CD4-positive, alpha-beta T cell treated with Interleukin-12 subunit alpha and Interleukin-12 subunit beta, for 1 hour (primary cell): ENCODE data around the gene SMG5.

Experiments
- DNase-seq: peaks from one replicate; pipeline ENCODE4 v3.0.0-alpha.2; 2020

Gene SMG5

DNA sequence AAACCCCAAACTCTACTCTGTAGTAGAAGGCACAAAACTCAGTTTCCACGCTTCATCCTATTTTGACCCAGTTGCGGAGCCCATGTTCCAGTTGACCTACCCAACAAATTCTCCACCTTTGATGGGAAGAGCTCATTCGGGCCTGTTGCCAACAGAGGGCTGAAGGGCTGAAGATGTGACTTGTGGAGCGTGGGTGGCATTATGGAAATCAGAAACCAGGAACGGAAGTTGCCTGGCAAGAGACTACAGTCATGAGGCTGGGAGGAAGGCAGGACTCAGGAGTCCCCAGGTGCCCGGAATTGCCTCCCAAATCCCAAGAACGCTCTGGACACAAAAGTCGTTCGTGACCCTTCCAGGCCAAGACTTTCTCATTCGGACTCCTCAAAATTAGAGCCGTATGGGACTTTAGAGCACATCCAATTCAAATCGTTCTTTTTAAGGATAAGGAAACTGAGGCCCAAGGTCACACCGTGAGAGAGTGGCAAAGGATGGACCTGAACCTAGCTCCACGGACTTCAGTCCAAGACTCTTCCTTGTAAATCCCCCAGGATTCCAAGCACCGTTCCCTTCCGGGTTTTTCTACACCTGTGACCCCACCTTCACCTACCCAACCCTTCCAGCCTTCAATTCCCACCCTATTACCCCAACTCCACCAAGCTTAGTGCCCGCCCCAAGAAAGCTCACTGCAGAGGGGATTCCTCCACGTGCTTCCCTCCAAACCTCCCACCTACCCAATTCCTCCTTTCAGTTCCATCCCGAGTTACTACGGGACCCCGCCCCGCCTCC, 739 bp downstream of the SMG5 start:
- DNase-seq, result peak; percentile 9

DNA sequence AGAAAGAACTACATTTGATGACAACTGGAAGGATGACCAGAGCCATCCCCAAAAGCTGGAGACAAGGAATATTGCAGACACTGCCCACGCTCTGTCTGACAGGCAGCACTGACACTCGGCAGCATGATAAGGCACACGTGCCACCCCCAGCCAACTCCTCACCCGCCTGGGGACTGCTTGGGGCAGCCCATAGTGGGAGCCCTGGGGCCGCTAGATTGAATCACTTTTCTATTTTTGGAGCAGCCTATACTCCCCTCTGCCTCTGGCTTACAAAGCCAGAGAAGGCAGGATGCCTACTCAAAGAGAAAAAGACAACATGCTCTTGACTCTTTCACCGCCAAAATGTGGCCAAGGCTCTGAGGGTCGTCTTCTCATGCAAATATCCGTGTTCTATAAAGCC, 1.3 kb downstream of the SMG5 start:
- DNase-seq, result peak; percentile 27

DNA sequence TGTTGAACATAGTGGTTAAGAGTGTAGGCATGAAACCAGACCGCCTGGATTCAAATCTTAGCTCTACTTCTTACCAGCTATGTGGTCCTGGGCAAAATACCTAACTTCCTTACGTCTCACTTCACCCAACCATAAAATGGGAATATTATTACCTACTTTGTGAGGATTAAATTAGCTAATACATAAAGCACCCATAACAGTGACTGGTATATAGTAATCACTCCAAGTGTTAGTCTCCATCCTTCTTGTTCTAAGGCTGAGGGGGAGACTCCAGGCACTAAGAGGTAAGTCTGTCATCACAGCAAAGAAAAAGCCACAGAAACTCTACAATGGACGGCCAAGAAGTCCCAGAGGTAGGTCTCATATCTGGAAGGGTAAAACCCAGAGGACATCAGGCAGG, 2.8 kb downstream of the SMG5 start:
- DNase-seq, result no peak

DNA sequence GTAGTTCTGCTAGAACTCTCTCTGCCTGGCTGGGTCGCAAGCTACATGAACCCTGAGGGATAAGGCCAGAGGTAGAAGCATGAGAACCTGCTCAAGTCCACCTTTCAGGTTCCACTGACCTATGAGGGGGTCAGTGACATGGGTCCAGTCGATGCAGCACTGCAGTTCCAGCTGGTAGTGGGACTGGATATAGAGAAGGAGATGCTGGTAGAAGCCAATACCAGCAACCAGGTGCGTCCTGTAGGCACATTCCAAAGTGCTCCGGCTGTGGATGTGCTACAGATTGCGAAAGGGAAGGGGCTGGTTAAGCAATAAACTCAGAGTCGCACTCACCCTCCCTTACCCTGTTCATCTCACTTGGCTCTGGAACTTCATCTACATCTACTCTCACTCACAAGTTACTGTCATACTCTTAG, 5.7 kb downstream of the SMG5 start:
- DNase-seq, result no peak

DNA sequence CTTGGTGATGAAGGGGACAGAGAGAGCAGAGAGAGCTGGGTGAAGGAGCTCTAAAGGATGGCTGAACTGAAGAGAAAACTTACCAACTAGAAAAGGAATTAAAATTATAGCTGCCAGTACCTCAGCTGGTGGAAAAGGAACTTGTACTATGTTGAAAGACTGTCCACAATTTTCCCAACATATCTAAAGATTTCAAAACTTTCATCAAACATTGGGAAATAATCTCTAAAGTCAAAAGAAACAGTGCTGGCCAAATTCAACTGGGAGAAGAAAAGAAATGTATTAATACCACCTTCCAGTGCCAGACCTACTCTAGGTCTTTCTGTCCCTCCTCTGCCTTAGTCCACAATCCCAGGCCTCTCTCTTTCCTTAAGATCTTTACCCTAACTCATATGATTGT, 6.1 kb downstream of the SMG5 start:
- no peak for DNase-seq

DNA sequence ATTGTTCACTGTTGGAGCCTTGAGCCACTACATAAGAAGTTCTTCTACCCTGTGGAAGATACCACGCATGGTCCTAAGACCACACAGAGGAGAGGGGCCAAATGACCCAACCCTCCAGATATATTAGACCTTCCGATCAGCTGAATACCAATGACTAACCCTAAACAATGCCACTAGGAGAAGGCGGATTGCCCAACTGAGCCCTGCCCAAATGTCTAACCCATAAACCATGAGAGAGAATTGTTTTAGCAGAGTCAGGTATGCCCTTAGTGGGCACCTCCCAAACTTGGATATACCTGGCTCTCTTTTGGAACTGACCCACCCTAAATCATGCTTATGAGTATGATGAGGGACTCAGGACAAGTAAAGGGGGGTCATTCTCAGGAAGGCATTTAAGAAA, 12.3 kb downstream of the SMG5 start:
- DNase-seq, result no peak

DNA sequence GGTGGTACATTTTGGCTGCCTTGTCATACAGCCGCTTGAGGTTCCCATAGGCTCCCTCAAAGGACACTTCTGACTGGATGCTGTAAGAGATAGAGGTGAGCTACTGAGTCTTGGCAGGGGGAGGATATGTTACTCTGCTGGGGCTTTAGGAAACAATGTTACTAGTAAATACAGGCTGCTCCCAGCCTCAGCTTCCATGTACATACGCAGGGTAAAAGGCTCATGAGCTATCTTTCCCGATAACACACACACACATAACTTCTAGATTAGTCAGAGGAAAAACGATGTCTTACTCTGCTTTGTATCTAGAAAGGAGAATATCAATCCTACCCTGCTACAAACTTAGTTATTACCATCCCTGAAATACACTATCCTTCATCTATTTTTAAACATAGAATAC, 14.3 kb downstream of the SMG5 start:
- no peak for DNase-seq

DNA sequence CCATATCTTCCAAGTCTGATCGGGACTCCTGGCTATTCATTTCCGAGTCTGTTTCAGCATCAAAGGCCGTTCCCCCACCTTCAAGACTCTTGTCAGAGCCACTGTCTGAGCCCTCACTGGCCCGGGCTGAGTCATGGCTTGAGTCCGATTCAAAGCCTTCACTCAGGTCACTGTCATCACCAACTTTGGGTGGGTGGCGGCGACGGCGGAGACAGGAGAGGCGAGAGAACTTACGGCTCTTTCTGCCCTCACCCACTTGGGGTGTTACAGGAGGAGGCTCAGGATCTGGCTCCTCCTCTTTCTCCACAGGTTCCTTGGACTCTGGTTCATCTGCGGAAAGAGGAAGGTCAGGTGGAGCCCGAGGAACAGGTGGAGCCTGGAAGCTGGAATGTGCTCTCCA, 16.6 kb downstream of the SMG5 start:
- no peak for DNase-seq

DNA sequence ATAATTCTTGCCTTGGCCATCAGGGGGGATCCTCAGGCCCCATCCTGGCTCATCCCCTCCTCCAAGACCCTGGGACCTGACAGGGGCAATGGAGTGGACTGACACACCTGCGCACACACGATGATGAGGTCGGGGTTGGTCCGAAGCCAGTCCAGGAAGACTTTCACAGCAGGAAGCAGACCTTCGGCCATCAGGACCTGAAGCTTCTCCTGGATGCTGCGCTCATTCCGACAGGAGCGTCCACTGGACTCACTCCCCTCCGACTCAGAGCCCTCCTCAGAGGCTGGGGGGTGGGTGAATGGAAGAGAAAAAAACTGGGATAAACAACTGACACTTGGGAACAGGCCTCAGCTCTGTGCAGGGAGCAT, 19.4 kb downstream of the SMG5 start:
- DNase-seq, result no peak

DNA sequence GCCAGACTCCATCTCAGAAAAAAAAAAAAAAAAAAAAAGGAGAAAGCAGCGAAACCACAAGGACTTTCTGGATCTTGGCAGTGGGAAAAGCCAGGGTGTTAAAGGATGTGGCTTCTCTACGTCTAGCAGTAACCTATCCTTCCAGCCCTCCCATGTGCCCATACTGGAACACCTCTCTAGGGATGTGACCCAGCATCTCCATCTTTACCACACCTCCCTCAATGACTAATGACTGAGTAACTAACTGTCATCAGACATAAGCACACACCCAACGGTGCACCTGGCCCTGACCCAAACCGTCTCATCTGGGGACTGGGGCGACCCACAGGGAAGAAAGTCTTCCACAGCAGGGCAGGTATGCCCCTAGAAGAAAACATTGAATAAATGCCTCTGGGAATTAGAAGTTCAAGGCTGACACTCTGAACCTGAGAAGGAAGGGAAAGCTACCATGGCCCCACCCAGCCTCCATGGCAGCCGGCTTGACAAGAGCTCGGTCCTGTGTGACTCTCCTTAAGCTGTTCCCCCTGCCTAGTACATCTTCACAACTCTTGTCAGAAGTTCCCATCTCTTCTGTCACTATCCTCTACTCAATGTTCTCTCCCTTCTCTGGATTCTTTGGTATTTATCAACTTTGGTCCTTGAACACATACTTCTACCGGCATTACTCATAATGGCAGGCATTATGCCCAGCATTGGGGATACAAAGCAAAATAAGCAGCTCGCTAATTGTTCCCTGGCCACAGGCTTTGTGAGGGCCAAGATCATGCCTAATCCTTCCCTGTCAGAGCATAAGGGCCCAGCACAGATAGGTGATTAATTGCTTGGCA, 20.0 kb downstream of the SMG5 start:
- no peak for DNase-seq

DNA sequence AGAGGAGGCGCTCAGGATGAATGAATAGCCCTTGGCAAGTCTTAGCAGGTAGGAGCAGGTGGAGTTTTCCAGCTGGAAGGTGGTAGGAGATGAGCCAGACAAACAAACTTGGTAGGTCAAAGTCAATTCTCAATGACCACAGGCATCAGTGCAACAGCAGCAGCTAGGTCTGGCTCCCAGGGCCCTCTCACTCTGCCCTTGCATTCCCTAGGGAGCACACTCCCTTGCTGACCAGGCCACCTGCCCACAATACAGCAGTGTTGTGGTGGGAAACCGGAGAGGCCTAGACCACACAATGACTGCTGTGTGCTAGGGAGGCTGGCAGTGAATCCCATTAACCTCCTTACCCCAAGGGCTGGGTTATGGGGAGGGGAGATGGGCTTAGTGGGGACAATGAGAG, 21.7 kb downstream of the SMG5 start:
- no peak for DNase-seq

DNA sequence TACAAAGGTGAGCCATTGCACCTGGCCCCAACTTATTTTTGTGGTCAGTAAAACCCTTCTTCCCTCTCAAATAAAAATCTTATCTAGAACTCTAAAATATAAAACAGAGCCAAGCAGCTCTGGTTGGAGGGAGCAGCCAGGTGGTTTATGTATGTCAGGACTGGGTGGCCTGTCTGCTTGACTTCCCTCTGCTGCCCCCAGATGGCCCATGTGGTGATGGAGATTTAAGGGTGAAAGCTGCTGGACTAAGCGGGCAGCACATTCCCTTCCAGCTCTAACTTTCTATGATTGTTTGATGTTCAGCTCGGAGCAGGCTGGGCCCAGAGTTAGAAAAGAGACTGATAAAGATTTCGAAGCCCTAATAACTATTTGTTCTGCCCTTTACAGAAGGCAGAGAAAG, 22.8 kb downstream of the SMG5 start:
- DNase-seq, result no peak

DNA sequence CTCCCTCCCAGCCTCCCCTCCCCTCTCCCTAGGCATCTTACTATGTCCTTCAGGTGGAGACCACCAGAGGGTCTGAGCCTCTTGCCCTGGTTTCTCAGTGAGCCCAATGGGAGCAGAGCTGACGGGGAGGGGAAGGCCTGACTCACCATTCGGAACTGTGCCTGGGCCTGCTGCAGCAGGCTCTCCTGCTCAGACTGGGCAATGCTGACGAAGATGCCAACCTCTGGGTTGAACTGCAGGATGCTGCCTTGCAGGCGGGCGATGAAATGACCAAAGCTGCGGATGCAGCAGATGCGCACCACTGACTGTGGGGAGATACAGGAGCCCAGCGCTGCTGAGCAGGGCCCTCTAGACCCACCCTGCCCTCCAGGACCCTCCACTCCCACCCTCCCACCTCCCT, 23.8 kb downstream of the SMG5 start:
- DNase-seq, result no peak

DNA sequence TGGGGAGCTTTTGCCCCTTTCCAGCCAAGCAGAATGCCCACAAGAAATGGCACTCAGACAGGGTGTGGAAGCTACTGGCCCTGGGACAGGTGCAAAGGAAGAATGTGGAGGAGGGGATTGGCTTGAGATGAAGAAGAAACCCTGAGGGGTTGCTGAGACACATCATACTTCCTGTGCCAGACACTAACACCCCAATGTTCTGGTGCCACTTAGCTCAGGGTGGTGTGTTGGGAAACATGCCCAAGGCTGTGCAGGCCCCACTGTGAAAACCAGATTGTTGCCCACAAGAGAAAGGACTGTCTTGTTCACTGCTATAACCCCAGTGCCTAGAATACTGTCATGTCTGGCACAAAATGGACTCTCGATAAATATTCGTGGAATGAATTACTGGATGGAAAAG, 24.9 kb downstream of the SMG5 start:
- no peak for DNase-seq

DNA sequence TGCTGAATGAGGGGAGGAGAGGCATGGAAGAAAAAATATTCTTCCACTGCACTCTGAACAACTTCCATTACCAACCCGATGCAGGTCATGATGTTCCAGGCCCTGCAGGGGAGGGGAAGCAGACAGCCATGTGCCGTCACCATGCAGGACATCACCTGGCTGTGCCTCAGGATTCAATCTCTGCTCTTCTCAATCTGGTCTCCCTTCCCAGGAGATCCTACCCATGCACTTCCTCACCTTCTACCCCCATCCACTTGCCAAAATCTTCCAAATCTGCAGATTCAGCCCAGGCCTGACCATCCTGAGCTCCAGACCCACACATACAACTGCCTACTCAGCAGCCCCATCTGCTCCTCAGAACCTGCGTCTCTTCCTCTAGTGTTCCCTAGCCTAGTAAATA, 29.0 kb downstream of the SMG5 start:
- DNase-seq, result no peak

DNA sequence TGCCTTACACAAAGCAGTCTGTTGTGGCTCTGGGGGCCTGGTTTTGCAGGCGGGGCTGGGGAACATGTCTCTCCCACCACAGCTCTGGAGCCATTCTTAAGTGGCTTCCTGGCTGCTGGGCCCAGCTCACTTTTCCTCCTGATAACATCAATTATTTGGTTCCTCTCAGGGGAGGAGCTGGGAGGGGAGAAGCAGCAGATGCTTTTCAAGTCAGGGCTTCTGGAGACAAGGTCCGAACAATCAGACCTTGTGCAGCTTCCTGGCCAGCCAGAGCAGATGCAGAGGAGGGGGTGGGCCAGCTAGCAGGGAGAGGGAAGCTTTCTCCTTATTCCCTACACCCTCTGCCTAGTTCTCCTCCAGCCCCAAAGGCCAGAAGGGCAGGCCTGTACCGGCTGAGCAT, 31.1 kb downstream of the SMG5 start:
- no peak for DNase-seq

DNA sequence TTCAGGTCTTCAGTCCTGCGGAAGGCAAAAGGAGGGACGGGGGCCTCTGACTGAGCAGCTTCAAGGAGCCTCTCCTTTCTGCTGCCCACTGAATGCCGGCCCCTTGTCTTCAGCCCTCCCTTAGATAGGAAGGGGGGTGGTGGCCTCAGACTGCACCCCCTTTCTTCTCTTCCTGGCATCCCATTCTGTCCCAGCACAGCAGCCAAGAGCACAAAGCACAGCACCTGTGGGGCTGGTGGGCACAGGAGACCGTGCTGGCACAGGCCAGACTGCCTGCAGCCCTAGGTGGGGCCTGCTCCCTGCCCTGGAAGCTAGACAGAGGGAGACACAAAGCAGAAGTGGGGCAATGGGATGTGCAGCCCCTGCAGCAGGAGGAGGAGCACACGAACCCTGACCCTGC, 33.0 kb downstream of the SMG5 start:
- DNase-seq, result no peak

DNA sequence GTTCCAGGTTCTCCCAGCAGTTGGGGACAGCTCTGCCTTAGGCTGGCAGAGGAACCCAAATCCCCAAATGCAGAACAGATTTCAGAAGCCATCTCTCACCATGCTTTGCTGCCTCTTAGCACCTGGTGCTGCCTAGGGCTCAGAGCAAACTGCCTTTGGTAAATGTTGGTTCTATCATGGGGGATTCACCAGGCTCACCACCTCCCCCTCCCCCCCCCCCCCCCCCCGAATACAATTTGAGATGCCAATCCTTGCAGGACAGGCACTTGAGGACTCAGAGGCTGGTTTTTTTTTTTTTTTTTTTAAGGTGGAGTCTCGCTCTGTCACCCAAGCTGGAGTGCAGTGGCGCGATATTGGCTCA, 34.3 kb downstream of the SMG5 start:
- no peak for DNase-seq

DNA sequence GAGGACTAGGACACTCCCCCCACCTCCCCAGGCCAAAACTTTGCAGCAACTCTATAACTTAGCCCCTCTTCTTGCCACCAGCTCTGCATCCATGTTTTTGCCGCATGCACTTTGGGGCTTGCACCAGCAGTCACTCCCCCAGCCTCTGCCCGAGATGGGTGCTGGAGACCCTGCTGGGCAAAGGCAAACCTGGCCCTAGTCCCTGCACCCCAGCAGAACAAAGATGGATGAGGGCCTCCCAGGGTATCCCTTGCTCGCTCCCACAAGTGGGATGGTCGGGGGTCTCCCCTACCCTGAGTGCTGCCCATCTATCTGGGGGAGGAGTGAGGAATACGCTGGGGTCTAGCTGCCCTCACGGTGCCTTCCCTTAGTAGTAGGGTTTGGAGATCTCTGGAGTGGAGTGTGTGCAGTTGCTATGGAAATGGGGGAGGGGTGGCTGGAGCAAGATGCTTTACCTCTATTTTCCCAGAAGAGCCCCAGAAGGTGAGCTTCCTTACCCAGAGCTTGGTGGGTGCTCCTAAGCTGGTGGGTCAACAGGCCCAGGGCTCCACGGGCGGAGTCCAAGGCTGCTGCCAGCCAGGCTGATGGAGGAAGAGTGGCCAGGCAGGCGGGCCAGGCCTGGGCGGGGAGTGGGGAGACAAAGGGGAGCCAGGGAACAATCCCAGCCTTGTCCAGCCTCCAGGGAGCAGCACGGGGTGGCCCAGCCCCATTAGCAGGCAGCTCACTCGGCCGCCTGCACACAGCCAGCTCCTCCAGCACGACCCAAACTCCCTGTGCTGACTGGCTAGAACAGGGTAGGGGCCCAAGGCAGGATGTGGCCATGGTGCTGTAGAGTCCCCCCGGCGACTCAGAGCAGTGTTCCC, 34.9 kb downstream of the SMG5 start, which contains the start of gene PAQR6:
TSS of gene PAQR6 (minus strand) at position 597 of the 863 bp plus-strand sequence. CDS start 1,325 bp downstream, outside the sequence.
- DNase-seq, result no peak

DNA sequence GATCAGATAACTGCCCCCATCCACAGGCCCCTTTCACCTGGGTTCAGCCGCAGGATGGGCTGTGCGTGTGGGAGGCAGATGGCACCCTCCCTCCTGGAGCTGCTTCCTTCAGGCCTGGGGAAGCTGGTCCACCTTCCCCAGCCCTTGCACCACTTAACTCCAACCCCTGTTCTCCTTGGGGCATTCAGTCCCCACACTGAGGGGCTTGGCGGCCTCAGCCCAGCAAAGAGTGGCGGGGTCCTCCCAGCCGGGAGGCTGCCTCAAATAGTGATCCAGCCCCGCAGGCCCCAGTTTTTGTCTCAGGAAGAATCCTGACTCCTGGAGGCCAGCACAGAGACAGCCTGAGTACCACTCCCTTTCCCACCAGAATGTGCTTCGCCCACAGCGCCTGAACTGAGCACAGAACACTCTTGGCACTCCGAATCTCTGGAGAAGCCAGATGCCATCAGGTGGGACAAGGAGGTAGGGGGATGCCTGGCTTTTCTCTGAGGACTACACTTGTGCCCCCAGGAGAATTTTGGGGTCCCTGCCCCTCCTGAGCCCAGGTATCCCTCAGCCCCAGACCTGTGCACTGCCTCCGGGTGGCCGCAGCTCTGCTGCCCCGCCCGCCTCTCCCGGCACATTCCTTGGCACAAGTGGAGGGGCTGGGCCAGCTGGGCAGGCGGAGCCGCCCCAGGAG, 35.7 kb downstream of the SMG5 start:
- no peak for DNase-seq

DNA sequence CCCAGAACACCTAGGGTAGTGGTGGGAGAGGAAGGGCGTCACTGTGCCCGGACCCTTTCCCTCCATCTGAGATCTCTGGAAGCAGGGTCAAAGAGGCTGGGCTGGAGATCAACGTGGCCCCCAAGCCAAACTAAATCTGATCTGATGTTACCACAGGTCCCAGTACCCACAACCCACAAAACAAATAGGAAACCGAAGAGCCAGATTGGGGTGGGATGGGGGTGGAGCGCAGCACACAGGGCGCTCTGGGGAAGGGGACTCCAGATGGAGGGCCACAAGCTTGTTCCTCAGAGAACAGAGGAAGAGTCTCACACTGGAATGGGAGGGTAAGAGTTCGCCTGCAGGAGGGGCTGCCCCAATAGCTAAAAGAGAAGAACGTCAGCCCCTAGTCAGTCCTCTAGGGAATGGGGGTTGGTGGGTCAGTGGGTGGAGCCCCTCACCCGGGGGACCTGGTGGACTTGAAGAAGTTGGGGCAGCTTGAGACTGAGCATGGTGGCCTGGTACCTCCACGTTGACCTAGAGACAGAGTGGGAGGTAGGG, 36.3 kb downstream of the SMG5 start:
- no peak for DNase-seq

DNA sequence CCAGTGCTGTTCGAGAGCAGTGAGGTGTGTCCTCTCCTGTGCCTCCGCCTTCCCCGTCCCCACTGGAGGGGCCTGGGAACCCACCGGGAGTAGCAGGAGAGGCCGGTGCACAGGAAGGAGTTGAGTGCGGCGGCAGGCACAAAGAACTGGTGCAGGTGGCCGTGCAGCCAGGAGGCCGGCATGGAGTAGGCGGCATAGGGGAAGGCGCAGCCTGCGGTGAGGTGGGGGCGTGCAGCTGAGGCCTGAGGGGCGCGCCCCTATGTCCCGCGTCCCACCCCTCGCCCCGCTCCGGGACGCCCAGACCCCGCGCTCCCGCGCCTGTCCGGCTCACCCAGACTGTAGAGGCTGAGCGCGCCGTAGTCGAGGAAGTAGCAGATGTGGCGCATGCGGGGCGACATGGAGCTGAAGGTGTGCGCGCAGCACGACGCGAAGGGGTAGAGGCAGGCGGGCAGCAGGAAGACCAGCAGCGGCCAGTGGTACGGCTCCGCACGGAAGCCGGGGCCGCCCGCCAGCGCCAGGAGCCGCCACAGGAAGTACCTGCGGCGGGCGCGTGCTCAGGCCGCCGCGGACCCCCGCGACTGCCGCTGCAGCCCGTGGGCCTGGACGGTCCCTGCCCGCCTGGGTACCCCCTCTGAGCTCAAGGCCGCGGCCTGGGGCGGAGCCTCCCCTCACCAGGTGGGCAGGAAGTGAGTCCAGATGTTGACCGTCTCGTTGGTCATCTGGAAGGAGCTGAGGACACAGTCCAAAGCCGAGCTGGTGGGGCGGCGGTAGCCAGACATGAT, 37.0 kb downstream of the SMG5 start:
- DNase-seq, result peak; percentile 42
